HTR-8/SVneo (cell line): ENCODE data around the gene DCP1B.
A peak's percentile ranks its signal among the peaks of the same experiment; 100 is the strongest.

ENCODE experiments used
- DNase-seq: peaks from one replicate; pipeline ENCODE4 v3.0.0; 2011; ENCODE audit warnings: low spot score, mixed read lengths; ENCODE audit not compliant: insufficient read length
- FAIRE-seq: peaks from 2 replicates; lab custom pipeline; 2011; peaks lifted over from hg19 to GRCh38; lab: Jason Lieb, UNC

Gene DCP1B

GRCh38 chr12:1937481-1938224 lies 66.6 kb downstream of the DCP1B start:
- no peak for DNase-seq

GRCh38 chr12:1936406-1937320 lies 67.6 kb downstream of the DCP1B start:
- no peak for DNase-seq

More at GRCh38 chr12:1937481-1938224, 66.6 kb downstream of the DCP1B start:
- FAIRE-seq = peak; percentile 70

GRCh38 chr12:1935700-1936378 lies 68.4 kb downstream of the DCP1B start:
- FAIRE-seq (peak; percentile 48), DNase-seq (no peak)

More at GRCh38 chr12:1936406-1937320, 67.6 kb downstream of the DCP1B start:
- FAIRE-seq = no peak

DNA sequence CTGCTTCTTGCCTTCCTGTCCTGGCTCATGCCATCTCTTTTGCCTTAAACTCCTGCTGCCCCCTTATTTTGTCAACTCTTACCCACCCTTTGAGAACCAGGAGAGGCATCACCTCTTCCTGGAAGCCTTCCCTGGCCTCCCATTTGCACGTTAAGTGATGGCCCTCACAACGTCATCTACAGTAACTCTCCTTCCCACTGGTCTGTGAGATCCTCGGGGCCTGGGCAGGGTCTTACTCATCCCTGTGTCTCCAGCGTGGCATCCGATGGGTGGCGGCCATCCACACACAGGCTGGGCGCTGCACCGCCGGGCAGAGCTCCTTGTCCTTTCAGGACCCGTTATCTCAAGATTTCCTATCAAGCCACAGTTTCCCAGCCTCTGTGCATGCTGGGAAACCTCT lies 69.0 kb downstream of the DCP1B start:
- no peak for DNase-seq

DNA sequence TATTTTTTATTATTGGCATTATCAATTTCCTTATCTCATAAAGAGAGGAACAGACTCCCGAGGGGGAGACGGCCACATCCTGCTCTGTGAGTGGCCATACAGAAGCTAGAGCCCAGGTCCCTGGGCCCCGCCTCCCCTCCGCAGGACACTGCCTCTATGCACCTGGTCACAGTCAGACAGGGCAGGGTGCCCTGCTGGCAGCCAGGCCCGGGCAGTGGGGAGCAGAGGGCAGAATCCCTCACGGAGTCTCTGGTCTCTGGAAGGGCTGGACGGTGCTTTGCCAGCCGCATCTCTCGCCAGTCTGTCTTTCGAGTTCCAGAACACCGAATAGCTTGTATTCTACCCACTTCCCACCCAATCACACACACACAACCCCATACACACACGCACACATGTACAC lies 69.4 kb downstream of the DCP1B start:
- DNase-seq (no peak), FAIRE-seq (peak; percentile 67)

More for the DNA sequence above, 69.0 kb downstream of the DCP1B start:
- FAIRE-seq = peak; percentile 4

DNA sequence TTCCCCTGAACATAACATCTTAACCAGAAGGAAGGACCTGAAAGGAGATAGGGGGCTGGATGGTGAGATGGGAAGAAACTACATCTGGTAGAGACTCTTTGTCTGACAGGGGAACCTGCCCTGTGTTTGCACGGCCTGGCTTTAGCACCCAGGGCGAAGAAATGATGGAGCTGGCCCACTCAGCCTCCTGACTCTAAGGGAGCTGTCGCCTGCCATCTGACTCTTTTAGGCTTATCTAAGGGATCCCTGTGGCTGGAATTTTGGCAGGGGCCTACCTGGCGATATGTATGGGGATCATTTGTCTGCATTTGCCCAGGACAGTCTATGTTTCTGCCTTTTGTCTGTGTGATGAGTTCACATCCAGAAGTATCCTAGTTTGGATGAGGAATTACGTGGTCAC lies 70.2 kb downstream of the DCP1B start:
- DNase-seq (no peak), FAIRE-seq (no peak)

GRCh38 chr12:1933342-1934051 lies 70.8 kb downstream of the DCP1B start:
- no peak for FAIRE-seq

GRCh38 chr12:1932264-1932777 lies 71.9 kb downstream of the DCP1B start:
- DNase-seq (no peak), FAIRE-seq (no peak)

More at GRCh38 chr12:1933342-1934051, 70.8 kb downstream of the DCP1B start:
- DNase-seq = no peak

GRCh38 chr12:1931642-1932041 lies 72.6 kb downstream of the DCP1B start:
- no peak for DNase-seq
- peak; percentile 44 for FAIRE-seq

GRCh38 chr12:1930803-1931597 lies 73.3 kb downstream of the DCP1B start:
- peak; percentile 33 for FAIRE-seq
- DNase-seq = no peak

DNA sequence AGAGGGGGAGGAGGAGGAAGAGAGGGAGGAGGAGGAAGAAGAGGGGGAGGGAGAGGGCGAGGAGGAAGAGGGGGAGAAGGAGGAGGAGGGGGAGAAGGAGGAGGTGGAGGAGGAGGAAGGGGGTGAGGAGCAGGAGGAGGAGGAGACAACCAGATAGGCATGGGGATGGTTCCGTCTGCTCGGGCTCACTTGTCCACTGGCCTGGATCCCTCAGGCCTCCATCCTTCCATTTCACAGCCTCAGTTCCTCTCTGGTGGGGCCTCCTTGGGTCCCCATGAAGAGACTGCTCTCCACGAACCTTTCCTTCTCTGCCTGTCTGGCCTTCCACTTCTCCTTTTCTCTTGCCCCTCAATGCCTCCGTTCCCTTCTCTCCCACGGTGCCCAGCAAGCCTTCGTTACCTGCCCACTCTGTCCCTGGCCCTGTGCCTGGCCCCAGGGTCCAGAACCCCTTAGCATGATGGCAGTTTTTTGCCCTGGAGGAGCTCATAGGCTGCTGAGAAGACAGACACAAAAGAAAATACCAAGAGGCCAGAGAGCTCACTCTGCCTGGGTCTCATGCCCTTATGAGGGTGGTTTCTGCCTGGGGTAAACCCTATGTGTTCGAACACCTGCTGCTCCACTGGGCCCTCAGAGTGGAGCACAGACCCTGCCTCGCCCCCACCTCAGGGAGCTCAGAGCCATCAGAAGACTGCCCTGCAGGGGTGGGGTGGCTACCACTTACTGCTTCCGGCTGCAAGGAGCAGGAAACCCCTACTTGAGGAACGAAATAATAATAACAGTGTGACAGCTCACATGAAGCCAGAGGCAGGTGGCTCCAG lies 74.1 kb downstream of the DCP1B start:
- no peak for DNase-seq
- FAIRE-seq = peak; percentile 23

DNA sequence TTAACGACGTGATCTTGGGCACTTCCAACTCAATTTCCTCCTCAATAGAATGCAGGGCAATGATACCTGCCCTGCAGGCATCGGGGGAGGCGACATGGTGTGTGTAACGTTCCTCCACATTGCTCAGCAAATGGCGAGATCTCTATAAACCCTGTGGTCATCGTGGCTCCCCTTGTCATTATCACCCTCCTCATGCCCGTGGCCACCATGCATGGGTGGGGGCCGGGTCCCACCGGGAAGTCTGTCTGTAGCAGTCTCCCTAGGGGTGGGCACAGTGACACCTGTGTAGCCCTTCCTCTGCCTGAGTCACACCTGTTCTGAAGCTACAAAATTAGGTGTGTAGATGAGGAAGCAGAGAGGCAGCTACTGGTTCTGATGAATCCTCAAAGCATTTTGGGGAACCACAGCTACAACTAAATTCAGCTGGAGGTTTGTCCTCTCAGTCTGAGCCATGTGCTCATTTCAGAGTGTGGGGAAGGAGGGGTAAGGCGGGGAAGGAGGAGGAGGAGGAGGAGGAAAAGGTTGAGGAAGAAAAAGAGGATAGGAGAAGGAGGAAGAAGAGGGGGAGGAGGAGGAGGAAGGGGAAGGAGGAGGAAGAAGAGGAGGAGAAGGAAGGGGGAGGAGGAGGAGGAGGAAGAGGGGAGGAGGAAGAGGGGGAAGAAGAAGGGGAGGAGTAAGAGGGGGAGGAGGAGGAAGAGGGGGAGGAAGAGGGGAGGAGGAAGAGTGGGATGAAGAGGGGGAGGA lies 74.8 kb downstream of the DCP1B start:
- DNase-seq (no peak), FAIRE-seq (peak; percentile 55)

DNA sequence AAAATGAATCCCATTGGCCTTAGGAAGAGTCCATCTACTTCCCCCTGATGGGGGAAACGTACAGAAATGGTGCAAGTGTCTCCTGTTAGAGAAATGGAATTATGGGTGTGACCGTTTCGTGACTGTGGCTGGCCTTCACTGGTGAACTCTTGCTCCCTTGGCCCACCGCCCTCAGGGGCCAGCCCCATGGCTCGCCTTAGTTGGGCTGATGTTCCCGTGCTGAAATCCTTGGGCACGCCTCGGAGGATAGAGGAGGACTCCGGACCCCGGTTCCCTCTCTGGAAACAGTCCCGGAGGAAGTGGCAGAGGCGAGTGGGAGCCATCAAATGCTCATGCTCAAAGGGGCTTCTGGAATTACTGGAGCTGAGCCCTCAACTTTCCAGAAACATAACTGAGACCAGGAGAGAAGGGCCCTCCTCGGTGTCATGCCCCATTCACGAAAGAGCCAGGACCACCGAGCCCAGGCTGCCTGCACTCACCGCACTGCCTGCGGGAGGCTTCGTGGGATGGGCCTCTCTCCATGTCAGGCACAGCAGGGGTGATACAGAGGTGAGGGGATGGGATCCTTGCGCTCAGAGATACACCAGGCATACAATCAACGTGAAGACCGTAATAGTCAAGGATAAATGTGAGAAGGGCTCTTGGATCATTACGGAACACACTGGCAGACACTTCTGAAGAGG lies 75.7 kb downstream of the DCP1B start:
- FAIRE-seq = no peak
- no peak for DNase-seq

- DNase-seq (no peak), FAIRE-seq (peak; percentile 57)
These were observed 76.4 kb downstream of the DCP1B start for GRCh38 chr12:1927751-1928351.

GRCh38 chr12:1927051-1927680 lies 77.1 kb downstream of the DCP1B start:
- FAIRE-seq = peak; percentile 91

DNA sequence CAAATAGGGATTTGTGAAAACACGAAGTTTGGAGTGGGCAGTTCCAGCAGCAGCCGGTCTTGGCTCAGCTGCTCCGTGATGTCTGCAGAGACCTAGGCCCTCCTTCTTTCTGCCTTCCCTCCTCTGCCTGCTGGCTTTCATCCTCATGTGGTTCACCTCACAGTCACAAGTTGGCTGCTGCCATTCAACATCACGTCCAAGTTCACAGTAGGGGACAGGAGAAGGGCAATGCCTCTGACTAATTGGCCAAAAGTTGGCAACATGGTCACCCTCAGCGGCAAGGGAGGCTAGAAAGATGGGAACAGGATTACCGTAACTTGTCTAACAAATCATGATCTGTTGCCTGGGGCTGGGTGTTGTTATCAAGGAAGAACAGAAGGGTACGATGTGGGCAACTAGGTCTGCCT lies 78.0 kb downstream of the DCP1B start:
- DNase-seq = no peak
- peak; percentile 92 for FAIRE-seq

More at GRCh38 chr12:1927051-1927680, 77.1 kb downstream of the DCP1B start:
- no peak for DNase-seq
